Hematopoietic multipotent progenitor cell treated with erythropoietin and hydrocortisone succinate and interleukin-3 and kit ligand, for 8 days (in vitro differentiated cells): ENCODE results near the gene MAB21L3.
A peak's percentile ranks its signal among the peaks of the same experiment; 100 is the strongest.
"Not testable (repeated sequence)": the region's sequence is repeated elsewhere in the genome, so short reads cannot be mapped to it uniquely, and the experiment has no call there.

Experiments
- DNase-seq: peaks from one replicate; pipeline ENCODE4 v3.0.0-alpha.2; 2015

Gene MAB21L3

DNA sequence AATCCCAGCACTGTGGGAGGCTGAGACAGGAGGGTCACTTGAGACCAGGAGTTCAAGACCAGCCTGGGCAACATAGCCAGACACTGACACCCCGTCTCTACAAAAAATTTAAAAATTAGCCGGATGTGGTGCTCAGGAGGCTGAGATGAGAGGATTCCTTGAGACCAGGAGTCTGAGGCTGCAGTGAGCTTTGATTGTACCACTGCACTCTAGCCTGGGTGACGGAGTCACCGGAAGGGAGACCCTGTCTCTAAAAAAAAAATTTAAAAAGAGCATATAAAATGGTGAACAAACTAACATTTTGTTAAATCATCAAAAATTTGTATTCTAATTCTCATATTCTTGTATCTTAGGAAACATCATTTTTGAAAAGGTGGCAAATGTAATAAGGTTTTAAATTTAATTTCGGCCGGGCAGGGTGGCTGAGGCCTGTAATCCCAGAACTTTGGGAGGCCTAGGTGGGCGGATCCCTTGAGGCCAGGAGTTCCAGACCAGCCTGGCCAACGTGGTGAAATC is 27.1 kb downstream of the MAB21L3 start:
- DNase-seq: no peak

DNA sequence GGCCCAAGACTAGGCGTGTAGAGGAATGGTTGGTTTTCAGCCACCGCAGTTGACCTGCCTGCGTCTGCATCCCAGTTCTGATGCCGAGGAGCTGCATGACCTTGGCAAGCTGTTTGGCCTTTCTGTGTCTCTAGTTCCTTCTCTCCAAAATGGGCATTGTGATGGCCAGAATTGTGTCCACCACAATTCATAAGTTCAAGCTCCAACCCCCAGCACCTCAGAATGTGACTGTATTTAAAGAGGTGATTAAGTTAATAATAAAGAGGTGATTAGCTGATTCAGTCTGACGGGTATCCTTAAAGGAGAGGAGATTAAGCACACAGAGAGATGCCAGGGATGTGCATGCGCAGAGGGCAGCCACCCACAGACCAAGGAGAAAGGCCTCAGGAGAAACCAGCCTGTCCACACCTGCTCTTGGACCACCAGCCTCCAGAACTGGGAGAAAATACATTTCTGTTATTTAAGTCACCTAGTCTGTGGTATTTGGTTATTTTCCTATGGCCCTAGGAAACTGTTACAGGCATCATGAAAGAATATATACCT is 28.5 kb downstream of the MAB21L3 start:
- no peak for DNase-seq

DNA sequence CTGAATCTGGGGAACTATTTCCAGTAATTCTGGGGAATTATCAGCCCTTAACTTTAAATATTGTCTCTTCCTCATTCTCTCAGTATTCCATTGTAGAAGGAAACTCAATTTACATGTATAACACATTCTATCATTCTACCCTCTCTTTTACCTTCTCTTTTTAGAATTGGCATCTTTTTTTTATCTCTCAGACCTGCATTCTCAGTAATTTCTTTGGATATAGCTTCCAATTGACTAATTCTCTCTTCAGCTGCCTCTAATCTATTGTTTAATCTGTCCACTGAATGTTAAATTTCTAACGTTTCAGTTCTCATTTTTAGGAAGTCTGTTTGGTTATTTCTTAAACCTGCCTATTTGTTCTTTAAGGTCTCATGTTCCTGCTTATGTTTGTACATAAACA is 33.0 kb downstream of the MAB21L3 start:
- no peak for DNase-seq

DNA sequence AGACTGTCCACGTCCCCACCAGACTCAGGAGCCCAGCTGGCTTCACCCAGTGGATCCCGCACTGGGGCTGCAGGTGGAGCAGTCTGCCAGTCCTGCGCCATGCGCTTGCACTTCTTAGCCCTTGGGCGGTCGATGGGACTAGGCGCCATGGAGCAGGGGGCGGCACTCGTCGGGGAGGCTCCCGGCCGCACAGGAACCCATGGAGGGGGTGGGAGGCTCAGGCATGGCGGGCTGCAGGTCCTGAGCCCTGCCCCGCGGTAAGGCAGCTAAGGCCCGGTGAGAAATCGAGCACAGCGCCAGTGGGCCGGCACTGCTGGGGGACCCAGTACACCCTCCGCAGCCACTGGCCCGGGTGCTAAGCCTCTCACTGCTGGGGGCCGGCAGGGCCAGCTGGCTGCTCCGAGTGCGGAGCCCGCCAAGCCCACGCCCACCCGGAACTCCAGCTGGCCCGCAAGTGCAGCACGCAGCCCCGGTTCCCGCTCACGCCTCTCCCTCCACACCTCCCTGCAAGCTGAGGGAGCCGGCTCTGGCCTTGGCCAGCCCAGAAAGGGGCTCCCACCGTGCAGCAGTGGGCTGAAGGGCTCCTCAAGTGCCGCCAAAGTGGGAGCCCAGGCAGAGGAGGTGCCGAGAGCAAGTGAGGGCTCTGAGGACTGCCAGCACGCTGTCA is 35.4 kb downstream of the MAB21L3 start:
- DNase-seq: not testable (repeated sequence)

DNA sequence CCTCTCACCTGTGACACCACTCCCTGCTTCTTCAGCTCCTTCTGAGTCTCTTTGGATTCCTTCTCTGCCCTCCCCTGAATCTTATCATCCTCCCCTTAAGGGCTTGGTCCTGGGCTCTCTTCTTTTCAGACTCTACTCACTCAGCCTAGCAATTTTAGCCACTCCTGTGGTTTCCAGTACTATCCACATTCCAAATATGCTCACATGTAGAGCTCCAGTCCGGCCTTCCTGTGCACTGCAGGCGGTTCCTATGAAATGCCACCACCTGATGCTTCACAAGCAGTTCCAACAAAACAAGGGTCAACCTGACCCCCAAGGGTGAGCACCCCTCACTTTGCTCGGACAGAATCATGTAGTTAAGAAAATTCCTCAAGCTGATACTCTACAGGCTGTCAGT is 35.9 kb downstream of the MAB21L3 start:
- no peak for DNase-seq

DNA sequence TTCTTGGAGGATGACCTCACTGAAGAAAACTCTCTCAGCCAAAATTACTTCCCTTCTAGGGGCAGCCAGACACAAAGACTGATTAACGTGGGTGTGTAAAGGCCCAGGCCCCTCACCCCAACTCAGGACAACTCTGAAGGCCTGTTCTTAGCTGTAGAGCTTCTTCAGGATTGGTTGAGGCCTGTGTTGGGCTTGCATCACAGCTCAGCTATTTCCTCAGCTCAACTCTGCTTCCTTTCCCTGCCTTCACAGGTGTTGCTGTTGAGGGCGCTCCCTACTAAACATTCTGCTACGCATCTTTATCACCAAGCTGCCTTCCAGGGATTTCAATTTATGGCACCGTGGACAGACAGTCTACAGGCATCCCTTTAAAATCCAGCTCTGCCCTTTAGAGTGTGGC is 36.8 kb downstream of the MAB21L3 start:
- no peak for DNase-seq

DNA sequence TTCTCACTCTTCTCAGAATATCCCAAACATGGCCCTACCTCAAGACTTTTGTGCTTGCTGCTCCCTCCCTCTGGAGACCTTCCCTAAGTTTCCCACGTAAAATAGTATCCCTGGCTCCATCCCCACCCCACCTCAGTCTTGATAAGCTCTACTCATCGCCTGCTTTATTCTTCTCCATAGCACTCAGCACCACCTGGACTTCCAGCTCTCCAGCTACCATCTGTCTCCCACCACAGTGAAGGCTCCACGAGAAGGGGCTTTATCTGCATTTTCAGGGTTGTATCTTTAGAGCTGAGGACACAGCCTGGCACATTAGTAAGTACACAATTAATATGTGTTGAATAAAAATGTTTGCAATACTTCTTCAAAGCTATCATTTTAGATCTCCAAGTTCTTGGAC is 37.8 kb downstream of the MAB21L3 start:
- no peak for DNase-seq

DNA sequence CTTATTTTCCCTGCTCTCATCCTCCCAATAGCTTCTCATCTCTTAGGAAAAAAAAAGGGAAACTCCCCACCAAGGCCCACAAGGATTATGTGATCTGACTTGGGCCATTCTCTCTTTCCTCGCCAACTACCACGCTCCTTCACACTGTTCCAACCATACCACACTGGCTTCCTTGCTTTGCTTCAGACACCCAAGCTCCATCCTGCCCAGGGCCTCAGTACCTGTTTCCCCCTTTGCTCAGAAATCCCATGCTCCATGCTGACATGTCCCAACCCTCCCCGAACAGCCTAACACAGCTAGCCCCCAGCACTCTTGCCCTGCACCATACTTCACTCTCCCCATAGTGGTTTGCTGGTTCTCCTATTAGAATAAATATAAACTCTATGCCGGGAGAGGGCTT is 39.2 kb downstream of the MAB21L3 start:
- DNase-seq: no peak

DNA sequence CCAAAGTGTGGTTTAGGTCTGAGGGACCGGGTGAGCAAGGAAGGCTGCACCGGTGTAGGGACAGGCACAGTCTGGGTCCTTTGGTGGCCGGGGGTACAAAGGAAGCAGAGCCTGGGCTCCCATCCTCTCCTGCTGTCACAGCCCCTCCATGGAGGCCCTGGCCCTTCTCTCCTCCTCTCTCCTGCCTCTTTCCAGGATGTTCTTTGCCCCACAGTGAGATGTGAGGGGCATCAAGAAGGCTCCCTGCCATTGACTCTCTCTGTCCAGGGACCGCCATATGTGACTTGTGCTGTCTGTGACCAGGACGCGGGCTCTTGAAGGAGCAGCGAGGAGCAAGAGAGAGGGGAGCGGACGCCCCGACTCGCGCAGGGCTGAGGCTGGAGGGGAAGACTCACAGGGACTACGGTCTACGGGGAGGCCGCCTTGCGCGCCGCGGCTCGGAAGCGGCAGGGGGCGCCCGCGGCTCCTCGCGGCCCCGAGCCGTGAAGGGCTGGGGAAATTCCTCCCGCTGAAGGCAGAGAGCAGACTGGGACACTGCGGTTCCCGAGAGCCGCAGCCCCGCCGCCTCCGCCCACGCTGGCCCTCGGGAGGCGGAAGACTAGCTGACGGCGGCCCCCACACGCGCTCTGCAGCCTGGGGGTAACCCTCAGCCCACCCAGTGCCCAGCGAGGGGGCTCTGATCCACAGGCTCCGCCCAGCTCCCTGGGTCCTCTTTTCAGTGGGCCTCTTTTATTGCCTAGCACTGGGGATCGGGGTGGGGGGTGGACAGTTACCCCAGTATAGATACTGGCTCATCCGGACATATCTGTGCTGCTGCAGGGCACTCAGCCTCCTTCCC is 40.8 kb downstream of the MAB21L3 start:
- DNase-seq: peak; percentile 70

DNA sequence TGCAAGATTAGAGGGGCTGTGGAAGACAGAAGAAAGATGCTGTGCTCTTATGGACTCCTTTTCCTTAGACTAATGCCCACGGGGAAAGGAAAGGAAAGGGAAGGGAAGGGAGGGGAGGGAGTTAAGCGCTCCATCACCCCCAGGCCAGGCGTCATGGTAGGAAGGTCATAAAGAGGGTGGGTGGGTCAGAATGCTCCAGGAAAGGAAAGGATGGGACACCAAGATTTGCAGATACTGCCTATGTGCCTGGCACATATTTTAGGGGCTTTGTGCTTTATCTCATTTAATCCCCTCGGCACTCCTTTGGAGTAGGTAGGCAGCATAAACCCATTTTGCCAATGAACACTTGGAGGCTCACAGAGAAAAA is 41.4 kb downstream of the MAB21L3 start:
- DNase-seq: no peak

DNA sequence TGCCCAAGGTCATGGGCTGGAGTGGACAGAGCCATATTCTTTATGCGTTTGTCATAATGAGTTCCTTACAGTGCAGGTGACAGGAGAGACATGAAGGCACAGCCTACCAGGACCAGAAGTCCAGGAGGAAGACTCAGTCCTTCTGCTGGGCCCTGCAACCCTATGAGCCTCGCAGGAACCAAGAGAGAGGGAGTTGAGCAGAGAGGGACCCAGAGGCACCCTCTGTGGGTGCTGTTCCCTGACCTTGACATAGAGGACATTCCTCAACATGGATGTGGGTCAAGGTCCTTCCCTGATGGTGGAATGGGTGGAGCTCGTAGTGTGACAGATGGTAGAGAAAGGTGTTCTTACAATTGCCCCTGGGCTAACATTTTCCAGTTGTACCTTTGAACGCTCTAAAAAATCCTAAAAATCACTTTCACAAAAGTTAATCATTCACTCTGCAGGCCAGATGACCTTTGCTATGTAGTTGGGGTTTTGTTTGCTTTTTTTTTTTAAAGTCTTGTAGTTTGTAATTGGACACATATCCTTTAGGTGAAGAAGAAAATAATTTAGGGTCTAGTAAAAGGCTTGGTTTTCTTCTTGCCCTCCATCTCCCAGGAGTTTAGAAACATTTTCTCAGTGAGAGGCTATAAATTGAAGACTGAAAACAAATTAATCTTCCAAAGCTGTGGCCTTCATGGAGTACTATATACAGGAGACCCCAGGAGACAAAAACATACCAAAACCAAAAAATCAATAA is 41.9 kb downstream of the MAB21L3 start:
- no peak for DNase-seq

DNA sequence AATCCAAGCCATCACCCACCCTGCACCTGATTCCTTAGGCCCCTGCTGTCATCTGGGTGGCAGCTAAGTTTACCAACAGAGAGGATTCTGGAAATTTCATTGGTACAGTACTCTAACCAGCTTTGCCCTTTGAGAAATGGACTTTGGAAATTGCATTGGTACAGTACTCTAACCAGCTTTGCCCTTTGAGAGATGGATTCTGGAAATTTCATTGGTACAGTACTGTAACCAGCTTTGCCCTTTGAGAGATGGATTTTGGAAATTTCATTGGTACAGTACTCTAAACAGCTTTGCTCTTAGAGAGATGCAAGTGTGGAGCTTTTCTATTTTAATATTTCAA is 42.5 kb downstream of the MAB21L3 start:
- DNase-seq: no peak

DNA sequence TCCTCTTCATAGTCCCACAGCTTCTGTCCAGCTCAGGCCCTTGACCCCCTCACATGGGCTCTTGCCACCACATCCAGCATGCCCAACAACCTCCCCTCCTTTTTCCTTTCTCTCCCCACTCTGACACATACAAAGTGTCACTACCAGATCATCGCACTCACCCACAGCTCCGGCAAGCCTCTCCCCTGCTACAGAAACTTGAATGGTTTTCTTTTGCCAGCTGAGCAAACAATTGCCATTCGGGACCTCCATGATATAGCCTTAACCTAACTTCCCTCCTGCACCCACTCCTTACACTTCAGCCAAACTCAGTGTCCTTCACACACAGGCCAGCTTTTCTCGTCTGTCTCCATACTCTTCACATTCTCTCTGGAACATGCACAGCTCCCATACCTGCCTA is 43.3 kb downstream of the MAB21L3 start:
- DNase-seq: no peak

DNA sequence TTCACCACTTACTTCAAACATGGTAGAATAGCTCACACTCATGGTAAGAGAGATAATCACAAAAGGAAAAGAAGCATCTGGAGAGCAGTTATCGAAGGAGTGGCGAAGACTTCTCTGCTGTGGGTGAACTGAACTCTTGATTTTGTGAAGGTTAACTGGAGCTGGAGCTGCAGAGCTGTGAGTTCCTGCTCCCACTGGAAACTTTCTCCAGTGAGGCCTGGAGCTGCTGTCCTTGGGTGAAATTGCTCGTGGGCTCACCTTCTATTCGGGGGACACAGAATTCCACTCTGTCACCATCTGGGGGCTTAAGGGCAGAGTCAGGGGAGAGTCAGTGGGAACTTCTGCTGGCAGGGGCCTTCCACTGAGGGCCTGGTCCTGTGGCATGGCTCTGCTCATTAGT is 45.9 kb downstream of the MAB21L3 start:
- no peak for DNase-seq

DNA sequence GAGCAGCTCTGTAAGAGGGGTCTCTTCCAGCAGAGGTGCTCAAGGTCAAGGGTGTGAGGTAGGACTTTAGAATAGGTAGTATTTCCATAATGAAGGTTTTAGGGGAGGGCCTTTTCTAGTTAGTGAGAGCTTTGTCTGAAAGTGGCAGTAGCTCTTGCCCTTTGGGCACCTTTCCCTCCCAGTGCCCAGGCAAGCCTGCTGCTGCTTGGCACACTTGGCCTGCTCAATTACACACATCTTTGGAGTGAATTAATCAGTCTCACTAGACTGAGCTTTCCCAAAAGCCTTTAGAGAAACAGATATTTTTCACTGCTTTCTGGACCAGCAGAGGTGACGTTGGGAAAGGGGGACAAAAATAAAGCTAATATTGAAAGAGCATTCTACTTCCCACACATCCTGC is 48.0 kb downstream of the MAB21L3 start:
- DNase-seq: no peak

DNA sequence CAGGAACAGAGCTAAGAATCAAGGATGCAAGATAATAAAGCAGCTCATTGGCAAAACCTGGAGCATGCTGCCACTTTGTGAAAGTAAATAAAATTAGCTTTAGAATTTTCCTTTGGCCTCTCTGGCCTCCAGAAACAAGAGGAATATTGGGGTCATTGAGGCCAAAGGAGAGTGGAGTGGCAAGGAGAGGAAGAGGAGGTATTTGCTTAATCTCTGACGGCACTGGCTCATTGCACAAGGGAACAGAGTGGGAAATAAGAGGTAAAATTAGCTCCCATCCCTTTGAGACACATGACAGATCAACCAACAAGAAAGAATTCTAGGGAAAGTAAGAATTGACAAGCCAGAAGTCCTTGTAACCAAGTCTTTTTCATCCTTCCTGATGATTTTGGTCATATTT is 48.4 kb downstream of the MAB21L3 start:
- DNase-seq: no peak

DNA sequence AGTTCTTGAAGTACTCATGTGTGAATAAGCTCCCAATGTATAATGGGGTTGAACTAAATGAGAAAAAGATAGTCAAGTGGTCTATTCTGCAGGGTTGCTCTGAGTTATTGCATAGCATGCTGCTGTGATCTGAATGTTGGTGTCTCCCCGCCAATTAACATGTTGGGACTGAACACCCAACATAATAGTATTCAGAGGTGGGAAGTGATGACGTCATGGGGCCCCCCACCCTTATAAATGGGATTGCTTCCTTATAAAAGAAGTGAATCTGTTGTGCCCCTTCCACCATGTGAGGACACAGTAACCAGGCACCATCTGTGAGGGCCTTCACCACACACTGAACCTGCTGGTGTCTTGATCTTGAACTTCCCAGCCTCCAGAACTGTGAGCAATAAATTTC is 50.2 kb downstream of the MAB21L3 start:
- no peak for DNase-seq

DNA sequence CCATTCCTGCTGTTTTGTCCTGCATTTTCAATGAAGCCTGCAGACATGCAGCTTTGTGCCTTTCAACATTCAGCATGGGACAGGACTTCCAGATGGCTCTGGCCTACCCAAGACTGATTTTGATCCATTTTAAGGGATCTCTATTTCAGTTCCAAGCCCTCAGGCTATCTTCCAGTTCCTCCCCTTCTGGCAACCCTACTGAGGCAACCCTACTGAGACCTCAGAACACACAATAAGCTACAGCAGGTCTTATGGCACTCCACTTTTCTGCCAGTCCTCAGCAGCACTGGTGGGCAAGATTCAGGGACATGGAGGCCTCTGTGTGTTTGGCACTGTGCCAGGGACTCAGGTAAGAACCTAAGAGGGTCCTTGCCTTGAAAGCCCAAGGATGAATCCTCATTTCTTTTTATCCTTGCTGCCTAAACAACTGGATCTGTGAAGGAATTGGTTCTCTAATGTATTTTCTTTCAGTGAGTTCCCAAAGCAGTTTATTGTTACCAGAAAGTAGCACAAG is 50.7 kb downstream of the MAB21L3 start:
- no peak for DNase-seq

DNA sequence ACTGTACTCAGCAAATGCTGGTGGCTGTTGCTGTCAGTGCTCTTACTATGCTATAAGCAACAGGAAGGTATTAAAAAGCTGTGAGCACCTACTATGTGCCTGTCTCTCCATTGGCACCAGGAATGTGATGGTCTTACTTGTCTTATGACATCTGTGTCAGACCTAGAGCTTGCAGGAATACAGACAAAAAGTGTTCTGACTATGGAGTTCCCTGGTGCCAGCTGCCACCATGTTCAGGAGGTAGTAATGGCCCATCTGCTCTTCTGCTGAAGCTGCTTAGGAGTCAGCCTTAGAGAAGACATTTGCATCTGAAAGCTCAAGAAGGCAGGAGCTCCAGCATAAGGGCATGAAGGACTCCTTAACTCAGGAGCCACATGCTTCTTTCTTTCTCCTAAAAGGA is 52.3 kb downstream of the MAB21L3 start:
- no peak for DNase-seq

DNA sequence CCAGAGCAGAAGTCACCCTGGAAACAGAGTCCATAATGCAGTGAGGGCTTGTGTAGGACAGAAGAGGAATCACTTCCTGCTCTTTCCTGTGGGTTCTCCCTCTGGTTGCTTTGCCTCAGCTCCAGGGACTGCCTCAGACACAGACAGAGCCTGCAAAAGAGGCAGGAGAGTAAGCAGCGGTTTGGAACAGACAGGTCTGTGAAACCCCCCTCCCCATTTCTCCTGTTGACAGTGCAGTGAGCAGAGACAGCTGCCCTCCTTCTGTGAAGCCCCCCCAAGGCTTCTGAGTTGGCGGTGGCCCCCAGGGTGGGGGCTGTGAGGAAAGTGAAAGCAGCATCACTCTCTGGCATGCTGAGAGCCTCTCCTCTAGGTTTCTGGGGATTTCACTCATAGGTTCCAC is 53.0 kb downstream of the MAB21L3 start:
- no peak for DNase-seq

DNA sequence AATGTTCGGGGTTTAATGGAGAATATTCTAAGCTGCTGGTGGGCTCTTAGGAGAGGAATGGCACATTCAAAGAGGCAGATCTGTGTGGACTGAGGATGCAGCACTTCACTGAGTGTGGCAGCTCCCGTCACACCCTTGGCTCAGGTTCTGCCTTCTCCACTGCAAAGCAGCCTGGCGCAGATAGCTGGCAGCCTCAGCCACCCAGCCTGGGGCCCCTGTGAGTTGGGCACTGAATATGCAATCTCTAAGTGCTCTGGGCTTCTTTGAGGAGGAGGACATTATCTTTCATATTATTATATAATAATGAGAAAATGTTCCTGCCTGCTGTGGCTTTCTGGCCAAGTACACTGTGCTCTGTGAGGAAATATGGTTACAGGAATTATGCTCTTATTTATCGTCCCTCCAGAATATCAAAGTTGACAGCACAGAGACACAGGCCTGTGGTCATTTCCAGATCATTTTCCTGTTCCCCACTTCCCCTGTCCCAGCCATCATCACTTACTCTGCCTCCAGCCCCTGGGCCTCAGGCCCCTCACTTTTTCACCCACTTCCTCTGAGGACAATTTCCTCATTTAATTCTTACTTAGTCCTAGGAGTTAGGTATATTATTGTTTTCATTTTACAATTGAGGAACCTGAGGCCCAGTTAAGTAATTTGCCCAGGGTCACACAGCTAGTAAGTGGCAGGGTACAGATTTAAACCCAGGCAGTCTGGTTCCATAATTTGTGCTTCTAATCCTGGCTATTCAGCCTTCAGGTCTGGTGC is 53.6 kb downstream of the MAB21L3 start:
- DNase-seq: no peak

DNA sequence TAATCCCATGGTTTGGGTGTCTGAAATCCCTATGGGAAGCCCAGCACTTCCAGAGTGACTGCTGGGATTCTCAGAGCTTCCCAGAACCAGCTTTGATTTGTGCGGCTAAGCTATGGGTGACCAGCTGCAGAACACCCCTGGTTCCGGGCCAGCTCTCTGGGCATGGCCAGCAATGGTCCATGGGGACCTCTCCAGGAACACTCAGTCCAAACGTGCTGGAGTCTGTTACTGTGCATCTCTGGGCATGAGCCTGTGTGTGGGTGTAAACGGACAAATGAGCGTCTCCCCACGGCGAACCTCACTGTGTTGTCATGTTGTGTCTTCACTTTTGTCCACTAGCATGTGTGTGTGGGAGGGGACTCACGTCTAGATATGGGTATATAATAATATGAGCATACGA is 54.4 kb downstream of the MAB21L3 start:
- no peak for DNase-seq
